ENCODE results near the gene TRAF3IP3.
A peak's percentile ranks its signal among the peaks of the same experiment; 100 is the strongest.

The TRAF3IP3 gene

GRCh38 chr1:209805875-209806760, 50.3 kb downstream of the TRAF3IP3 start, which contains the start of gene IRF6:
Gene IRF6, minus strand, starts transcription at chr1:209806142. Its CDS starts 4,729 bp downstream, at chr1:209801413.
- ChIA-PET CTCF (interaction anchor here (0.6 kb wide), 1 partner anchor 69 kb away, joined by 9 read pairs; no protein-coding TSS in a partner anchor), POLR2A (interaction anchor here (1.1 to 2.2 kb wide), 2 partner anchors 9 to 22 kb away, joined by 3 to 9 read pairs; partner anchors contain the start of gene C1orf74)
- peak; percentile 52; the same call in 1 of the 2 replicates for TF ChIP-seq ZNF384 (IDR thresholded peaks at IDR 0.05)
- no peak for TF ChIP-seq LEF1 (IDR thresholded peaks at IDR 0.05; ENCODE audit: borderline replicate concordance)
- peak; percentile 84 for DNase-seq (ENCODE audit: extremely low spot score)

GRCh38 chr1:209807509-209807908, 51.7 kb downstream of the TRAF3IP3 start:
- no peak for TF ChIP-seq ZNF384 (IDR thresholded peaks at IDR 0.05)
- CTCF ChIA-PET = interaction anchor here (1.2 kb wide), 1 partner anchor 15 kb away, joined by 5 read pairs; no protein-coding TSS in a partner anchor
- POLR2A ChIA-PET = interaction anchor here (0.6 to 2.2 kb wide), 3 partner anchors 15 to 23 kb away, joined by 3 to 9 read pairs (median 3); partner anchors contain the start of genes C1orf74 and UTP25
- no peak for DNase-seq (ENCODE audit: extremely low spot score)

- no peak for DNase-seq (ENCODE audit: extremely low spot score)
- TF ChIP-seq FOXA1 (IDR thresholded peaks at IDR 0.05) (no peak), FOXK2 (IDR thresholded peaks at IDR 0.05) (no peak), LEF1 (IDR thresholded peaks at IDR 0.05; ENCODE audit: borderline replicate concordance) (no peak)
- POLR2A ChIA-PET = interaction anchor here (0.6 to 2.2 kb wide), 3 partner anchors 15 to 24 kb away, joined by 3 to 9 read pairs (median 3); partner anchors contain the start of genes C1orf74 and UTP25
- CTCF ChIA-PET = interaction anchor here (0.6 to 1.2 kb wide), 2 partner anchors 15 to 19 kb away, joined by 4 to 5 read pairs; no protein-coding TSS in a partner anchor
Observed at GRCh38 chr1:209808059-209808581, 52.3 kb downstream of the TRAF3IP3 start.

- no peak for TF ChIP-seq NFRKB (IDR thresholded peaks at IDR 0.05)
- no peak for TF ChIP-seq TARDBP (IDR thresholded peaks at IDR 0.05)
- no peak for TF ChIP-seq ZNF384 (IDR thresholded peaks at IDR 0.05)
- TF ChIP-seq FOXA1 (IDR thresholded peaks at IDR 0.05) = no peak
- no peak for TF ChIP-seq SUZ12 (IDR thresholded peaks at IDR 0.05)
- no peak for TF ChIP-seq CTBP1 (IDR thresholded peaks at IDR 0.05; ENCODE audit: borderline replicate concordance)
- no peak for TF ChIP-seq ELF4 (IDR thresholded peaks at IDR 0.05)
- TF ChIP-seq FOXK2 (IDR thresholded peaks at IDR 0.05) = no peak
- TF ChIP-seq HDGF (IDR thresholded peaks at IDR 0.05; ENCODE audit: borderline replicate concordance) = no peak
- TF ChIP-seq LEF1 (IDR thresholded peaks at IDR 0.05; ENCODE audit: borderline replicate concordance) = no peak
- POLR2A ChIA-PET = no interaction called here
Observed at GRCh38 chr1:209809611-209810010, 53.8 kb downstream of the TRAF3IP3 start.

GRCh38 chr1:209810783-209811182, 54.9 kb downstream of the TRAF3IP3 start:
- no peak for DNase-seq (ENCODE audit: extremely low spot score)
- POLR2A ChIA-PET = interaction anchor here (1.1 kb wide), 1 partner anchor 17 kb away, joined by 3 read pairs; the partner anchor contains the start of gene UTP25
- CTCF ChIA-PET = interaction anchor here (1.9 kb wide), 1 partner anchor 12 kb away, joined by 9 read pairs; no protein-coding TSS in a partner anchor
- no peak for TF ChIP-seq SP1 (IDR thresholded peaks at IDR 0.05)
- no peak for TF ChIP-seq NFRKB (IDR thresholded peaks at IDR 0.05)
- TF ChIP-seq HDGF (IDR thresholded peaks at IDR 0.05; ENCODE audit: borderline replicate concordance) = no peak
- no peak for TF ChIP-seq BHLHE40 (IDR thresholded peaks at IDR 0.05; ENCODE audit: borderline replicate concordance)
- TF ChIP-seq ZNF384 (IDR thresholded peaks at IDR 0.05) = no peak
- no peak for TF ChIP-seq ELF4 (IDR thresholded peaks at IDR 0.05)
- no peak for TF ChIP-seq CTBP1 (IDR thresholded peaks at IDR 0.05; ENCODE audit: borderline replicate concordance)
- TF ChIP-seq SUZ12 (IDR thresholded peaks at IDR 0.05) = no peak
- no peak for TF ChIP-seq TARDBP (IDR thresholded peaks at IDR 0.05)
- no peak for TF ChIP-seq FOXK2 (IDR thresholded peaks at IDR 0.05)
- no peak for TF ChIP-seq FOXA1 (IDR thresholded peaks at IDR 0.05)
- TF ChIP-seq PKNOX1 (IDR thresholded peaks at IDR 0.05) = no peak
- TF ChIP-seq L3MBTL2 (conservative IDR thresholded peaks at IDR 0.05) = no peak

More at GRCh38 chr1:209809611-209810010, 53.8 kb downstream of the TRAF3IP3 start:
- no peak for DNase-seq (ENCODE audit: extremely low spot score)
- CTCF ChIA-PET = no interaction called here

GRCh38 chr1:209813902-209814301, 58.0 kb downstream of the TRAF3IP3 start:
- CTCF ChIA-PET = interaction anchor here (1.7 kb wide), 1 partner anchor 9 kb away, joined by 11 read pairs; no protein-coding TSS in a partner anchor
- no peak for TF ChIP-seq SP1 (IDR thresholded peaks at IDR 0.05)
- no peak for TF ChIP-seq FOXK2 (IDR thresholded peaks at IDR 0.05)
- no peak for TF ChIP-seq CTBP1 (IDR thresholded peaks at IDR 0.05; ENCODE audit: borderline replicate concordance)
- TF ChIP-seq ZNF384 (IDR thresholded peaks at IDR 0.05) = no peak
- no peak for TF ChIP-seq FOXA1 (IDR thresholded peaks at IDR 0.05)
- no peak for TF ChIP-seq PKNOX1 (IDR thresholded peaks at IDR 0.05)
- TF ChIP-seq BHLHE40 (IDR thresholded peaks at IDR 0.05; ENCODE audit: borderline replicate concordance) = no peak
- TF ChIP-seq LEF1 (IDR thresholded peaks at IDR 0.05; ENCODE audit: borderline replicate concordance) = no peak
- no peak for TF ChIP-seq ELF4 (IDR thresholded peaks at IDR 0.05)
- TF ChIP-seq NFRKB (IDR thresholded peaks at IDR 0.05) = no peak
- no peak for TF ChIP-seq ARNT (IDR thresholded peaks at IDR 0.05)
- no peak for TF ChIP-seq FOXM1 (IDR thresholded peaks at IDR 0.05; ENCODE audit: borderline replicate concordance)
- TF ChIP-seq TARDBP (IDR thresholded peaks at IDR 0.05) = no peak
- TF ChIP-seq L3MBTL2 (conservative IDR thresholded peaks at IDR 0.05) = no peak
- no peak for TF ChIP-seq HDGF (IDR thresholded peaks at IDR 0.05; ENCODE audit: borderline replicate concordance)
- DNase-seq (ENCODE audit: extremely low spot score) = no peak
- POLR2A ChIA-PET = no interaction called here
